IMR-90 (cell line): Measurements from ENCODE around the gene RAP1GAP. TPM values are rescaled to one million over a fixed set of nuclear protein-coding genes. Genes with fewer than 3 reads are reported as not detected.

Experiments used
- ATAC-seq: fragments of 200-7000 bp; cut with Tn5 transposase; 2 replicates; pipeline ENCODE4 v1.9.1; 2020; ENCODE audit warnings: low read depth, mild to moderate bottlenecking, moderate library complexity
- BruUV-seq: library from RNA; stranded (reverse); fragments of 400-500 nt; replicated peaks from 2 replicates; lab custom pipeline; 2021; lab: Mats Ljungman, UMichigan
- CTCF ChIA-PET: fragments of 300-600 bp; formaldehyde crosslinking; extraction: SDS; loops from one replicate; lab custom pipeline; 2021; ENCODE audit warnings: antibody characterized with exemption; lab: Yijun Ruan, JAX
- POLR2A ChIA-PET: fragments of 300-600 bp; sonication (Branson Sonifier 250); formaldehyde crosslinking; loops from one replicate; lab custom pipeline; 2022; ENCODE audit warnings: antibody characterized with exemption; ENCODE audit not compliant: unreplicated experiment; lab: Charles Lee
- DNase-seq: peaks from one replicate; pipeline ENCODE4 v3.0.0; 2013
- H2AFZ ChIP-seq: replicated peaks from 2 replicates; pipeline ENCODE3; 2013; ENCODE audit warnings: low read length, mild to moderate bottlenecking; ENCODE audit not compliant: poor library complexity
- H2AK5ac ChIP-seq: 2 replicates; pipeline ENCODE4 v1.6.1; 2013; ENCODE audit warnings: low read depth, low read length, inconsistent platforms
- H2AK9ac ChIP-seq: replicated peaks from 2 replicates; pipeline ENCODE3; 2013; ENCODE audit warnings: mild to moderate bottlenecking, low read depth, low read length, moderate library complexity; ENCODE audit not compliant: poor library complexity
- H2BK120ac ChIP-seq: 2 replicates; pipeline ENCODE4 v1.6.1; 2013; ENCODE audit warnings: low read depth, low read length, inconsistent platforms
- H2BK15ac ChIP-seq: 3 replicates; pipeline ENCODE4 v1.6.1; 2013; ENCODE audit warnings: low read depth, low read length, inconsistent platforms
- H2BK20ac ChIP-seq: 2 replicates; pipeline ENCODE4 v1.6.1; 2013; ENCODE audit warnings: low read depth, mild to moderate bottlenecking, inconsistent platforms, low read length, moderate library complexity
- H2BK5ac ChIP-seq: 2 replicates; pipeline ENCODE4 v1.6.1; 2013; ENCODE audit warnings: mild to moderate bottlenecking, low read depth, low read length, inconsistent platforms; ENCODE audit not compliant: poor library complexity, severe bottlenecking
- H3K14ac ChIP-seq: replicated peaks from 2 replicates; pipeline ENCODE4 v1.6.1; 2013; ENCODE audit warnings: low read depth, low read length, inconsistent platforms
- H3K18ac ChIP-seq: 2 replicates; pipeline ENCODE4 v1.6.1; 2013; ENCODE audit warnings: low read depth, low read length, control low read depth
- H3K23ac ChIP-seq: 2 replicates; pipeline ENCODE4 v1.6.1; 2013; ENCODE audit warnings: low read depth, low read length, inconsistent platforms
- H3K27ac ChIP-seq: 2 replicates; pipeline ENCODE4 v1.5.1; 2013; ENCODE audit warnings: mild to moderate bottlenecking, control low read depth, low read length; ENCODE audit not compliant: insufficient read depth
- H3K27me3 ChIP-seq: 2 replicates; pipeline ENCODE4 v1.6.1; 2013; ENCODE audit warnings: low read length; ENCODE audit not compliant: control insufficient read depth, insufficient read depth
- H3K36me3 ChIP-seq: 2 replicates; pipeline ENCODE4 v1.6.1; 2013; ENCODE audit warnings: low read length, mixed read lengths; ENCODE audit not compliant: control insufficient read depth, insufficient read depth
- H3K4ac ChIP-seq: 2 replicates; pipeline ENCODE4 v1.6.1; 2013; ENCODE audit warnings: low read depth, low read length, inconsistent platforms
- H3K4me1 ChIP-seq: 2 replicates; pipeline ENCODE4 v1.6.1; 2013; ENCODE audit warnings: low read length, mixed read lengths; ENCODE audit not compliant: control insufficient read depth, insufficient read depth
- H3K4me2 ChIP-seq: 2 replicates; pipeline ENCODE4 v1.6.1; 2013; ENCODE audit warnings: low read depth, mild to moderate bottlenecking, control low read depth, low read length, moderate library complexity
- H3K4me3 ChIP-seq: 2 replicates; pipeline ENCODE4 v1.5.1; 2013; ENCODE audit warnings: low read depth, mild to moderate bottlenecking, control low read depth, low read length, moderate library complexity; ENCODE audit not compliant: insufficient read depth
- H3K56ac ChIP-seq: 2 replicates; pipeline ENCODE4 v1.6.1; 2013; ENCODE audit warnings: low read length, inconsistent platforms; ENCODE audit not compliant: insufficient read depth; ENCODE audit errors: extremely low read depth
- H3K79me1 ChIP-seq, 2 experiments: 2 replicates each; pipeline ENCODE4 v1.6.1; 2013; ENCODE audit warnings: low read length in 2 of 2, inconsistent platforms in 1 of 2, low read depth in 1 of 2
- H3K9ac ChIP-seq: 2 replicates; pipeline ENCODE4 v1.6.1; 2013; ENCODE audit warnings: low read depth, low read length, control low read depth
- H3K9me1 ChIP-seq: 2 replicates; pipeline ENCODE4 v1.6.1; 2013; ENCODE audit warnings: low read length, inconsistent platforms; ENCODE audit not compliant: insufficient read depth
- H3K9me3 ChIP-seq: 2 replicates; pipeline ENCODE4 v1.6.1; 2013; ENCODE audit warnings: low read length; ENCODE audit not compliant: control insufficient read depth, insufficient read depth
- H4K20me1 ChIP-seq: 2 replicates; pipeline ENCODE4 v1.6.1; 2013; ENCODE audit warnings: low read length, inconsistent platforms; ENCODE audit not compliant: insufficient read depth
- H4K5ac ChIP-seq: 2 replicates; pipeline ENCODE4 v1.6.1; 2013; ENCODE audit warnings: mild to moderate bottlenecking, low read depth, low read length, control low read depth
- H4K8ac ChIP-seq, 2 experiments: 2 replicates each; pipeline ENCODE4 v1.6.1; 2013; ENCODE audit warnings: low read depth in 2 of 2, low read length in 2 of 2, control low read depth in 1 of 2, inconsistent platforms in 1 of 2
- H4K91ac ChIP-seq: 2 replicates; pipeline ENCODE4 v1.6.1; 2013; ENCODE audit warnings: low read depth, low read length, inconsistent platforms; ENCODE audit not compliant: insufficient read depth
- CEBPB ChIP-seq: IDR thresholded peaks from 2 replicates; pipeline ENCODE4 v1.6.1; 2012; ENCODE audit warnings: low read depth, low read length, improper control_type of control experiment
- CHD1 ChIP-seq: IDR thresholded peaks from 2 replicates; pipeline ENCODE4 v1.6.1; 2012; ENCODE audit warnings: low read depth, low read length, improper control_type of control experiment
- ELK1 ChIP-seq: fragments of 150-350 bp; IDR thresholded peaks from 2 replicates; pipeline ENCODE4 v1.6.1; 2016; ENCODE audit warnings: low read depth, mild to moderate bottlenecking, low read length, moderate library complexity, borderline replicate concordance
- MAZ ChIP-seq: IDR thresholded peaks from 2 replicates; pipeline ENCODE4 v1.6.1; 2012; ENCODE audit warnings: low read depth, mild to moderate bottlenecking, low read length, improper control_type of control experiment, moderate library complexity, borderline replicate concordance
- NFE2L2 ChIP-seq: fragments of 150-350 bp; IDR thresholded peaks from 2 replicates; pipeline ENCODE4 v1.6.1; 2016; ENCODE audit warnings: low read depth, mild to moderate bottlenecking, low read length
- POLR2A ChIP-seq: IDR thresholded peaks from 2 replicates; pipeline ENCODE4 v1.6.1; 2012; ENCODE audit warnings: mild to moderate bottlenecking, low read depth, low read length
- RAD21 ChIP-seq: IDR thresholded peaks from 2 replicates; pipeline ENCODE4 v1.6.1; 2012; ENCODE audit warnings: low read length, improper control_type of control experiment
- RCOR1 ChIP-seq: IDR thresholded peaks from 2 replicates; pipeline ENCODE4 v1.6.1; 2012; ENCODE audit warnings: mild to moderate bottlenecking, low read length, improper control_type of control experiment; ENCODE audit not compliant: insufficient replicate concordance
- SMC3 ChIP-seq: fragments of 150-350 bp; IDR thresholded peaks from 2 replicates; pipeline ENCODE4 v1.6.1; 2016; ENCODE audit warnings: low read depth, mild to moderate bottlenecking, antibody characterized with exemption, low read length, moderate library complexity
- WGBS, 2 experiments: methylation state at CpG; one replicate each; pipeline versions ENCODE4 v1.1.5 to v1.1.7; 2013; ENCODE audit warnings: missing lambda C conversion rate in 2 of 2; ENCODE audit not compliant: insufficient read length in 1 of 2; ENCODE audit errors: extremely low coverage in 2 of 2; 5-methylcytosine and 5-hydroxymethylcytosine counted together
- dilution Hi-C: fragments of 300-500 bp; cut with HindIII; formaldehyde crosslinking; loops from one replicate; pipeline ENCODE4 v1.14.3; 2018; ENCODE audit warnings: low sequenced_read_pairs; ENCODE audit not compliant: unreplicated experiment
- in situ Hi-C: fragments of 300-500 bp; cut with MboI; formaldehyde crosslinking; loops from 3 replicates; pipeline ENCODE4 v1.14.3; 2019; ENCODE audit warnings: low sequenced_read_pairs, inconsistent platforms, mixed read lengths
- intact Hi-C: fragments of 100-400 bp; cut with micrococcal nuclease; formaldehyde crosslinking; loops from 2 replicates; pipeline ENCODE4 v1.10.0; 2022
- polyA plus RNA-seq, 3 experiments: library from polyadenylated mRNA; depleted of rRNA; stranded (reverse); fragments of >200 nt; gene quantifications; 2 replicates each; pipeline ENCODE4 v1.2.3, GENCODE V29; 2012; ENCODE audit warnings: low replicate concordance in 1 of 3
- total RNA-seq: library from RNA; depleted of rRNA; stranded (reverse); fragments of >200 nt; gene quantifications from 2 replicates; pipeline ENCODE4 v1.2.3, GENCODE V29; 2012

Gene RAP1GAP
- total and polyA plus RNA-seq, 2 of the 4 experiments (the other 2 are of a cell fraction), result under 0.01 to 0.10 TPM

GRCh38 chr1:21673277-21673780 lies 4.2 kb upstream of the RAP1GAP start:
- Histone ChIP-seq H2AK9ac (no peak overlapping the region), H2AK5ac (no peak overlapping the region), H3K36me3 (no peaks in the 10 kb centered on the region; the same call in 1 of the 2 replicates), H3K18ac (no peak overlapping the region), H4K8ac (no peak overlapping the region), H3K9ac (no peak overlapping the region), H2AFZ (peak overlapping the region; percentile 24), H3K4me1 (peaks cover 4% of the 10 kb centered on the region; the same call in 1 of the 2 replicates), H3K56ac (no peak overlapping the region), H2BK120ac (no peak overlapping the region), H4K5ac (no peak overlapping the region), H3K23ac (no peak overlapping the region), H2BK15ac (no peak overlapping the region), H2BK5ac (no peak overlapping the region), H3K4me3 (no peak overlapping the region), H3K14ac (no peak overlapping the region), H3K27me3 (peaks cover 29% of the 10 kb centered on the region), H4K20me1 (peaks cover 20% of the 10 kb centered on the region; the same call in 1 of the 2 replicates), H3K4ac (no peak overlapping the region), H3K9me3 (no peaks in the 10 kb centered on the region), H3K79me1 (no peaks in the 10 kb centered on the region), H2BK20ac (no peak overlapping the region), H3K9me1 (0 out of 2 replicates have a peak, but pooled peaks cover 3% of the 10 kb centered on the region), H3K4me2 (no peak overlapping the region), H4K91ac (no peak overlapping the region), H3K27ac (no peak overlapping the region)
- intact Hi-C loops (no loop called here), dilution Hi-C loops (no loop called here), in situ Hi-C loops (no loop called here)
- POLR2A ChIA-PET, result no interaction called here
- ATAC-seq (peak; percentile 25), DNase-seq (peak; percentile 25)
- TF ChIP-seq CEBPB, result no peak
- no peak for TF ChIP-seq RCOR1
- TF ChIP-seq RAD21, result no peak
- TF ChIP-seq MAZ, result no peak
- no peak for TF ChIP-seq CHD1
- TF ChIP-seq NFE2L2, result no peak
- TF ChIP-seq ELK1, result no peak
- no peak for TF ChIP-seq SMC3
- no peak for TF ChIP-seq POLR2A
- CTCF ChIA-PET, result no interaction called here
- BruUV-seq, result no TSS peak
- 33% methylated on average over 3 of the region's 9 CpGs; no CpG with 5 or more reads in 1 of the 2 experiments for WGBS, 2 experiments
